ENCODE results near the gene SND1.

SND1 gene

GRCh38 chr7:127932496-127932895, 280.5 kb downstream of the SND1 start:
- no peak overlapping the region for H3K4me3 ChIP-seq (ENCODE audit: severe bottlenecking)
- no peaks in the 10 kb centered on the region for H3K9me3 ChIP-seq (ENCODE audit: severe bottlenecking)
- H3K36me3 ChIP-seq (ENCODE audit: low read depth), result peaks cover 45% of the 10 kb centered on the region
- no peak for TF ChIP-seq CTCF (IDR thresholded peaks at IDR 0.05; ENCODE audit: poor library complexity, severe bottlenecking)
- no peaks in the 10 kb centered on the region for H3K4me1 ChIP-seq (ENCODE audit: insufficient read depth, poor library complexity, severe bottlenecking)
- no peak overlapping the region for H3K27ac ChIP-seq (ENCODE audit: poor library complexity, severe bottlenecking)
- no peaks in the 10 kb centered on the region for H3K27me3 ChIP-seq (ENCODE audit: insufficient read depth, poor library complexity, severe bottlenecking)
- DNase-seq (ENCODE audit: low spot score), result no peak
- ATAC-seq (ENCODE audit: low read depth), result no peak

DNA sequence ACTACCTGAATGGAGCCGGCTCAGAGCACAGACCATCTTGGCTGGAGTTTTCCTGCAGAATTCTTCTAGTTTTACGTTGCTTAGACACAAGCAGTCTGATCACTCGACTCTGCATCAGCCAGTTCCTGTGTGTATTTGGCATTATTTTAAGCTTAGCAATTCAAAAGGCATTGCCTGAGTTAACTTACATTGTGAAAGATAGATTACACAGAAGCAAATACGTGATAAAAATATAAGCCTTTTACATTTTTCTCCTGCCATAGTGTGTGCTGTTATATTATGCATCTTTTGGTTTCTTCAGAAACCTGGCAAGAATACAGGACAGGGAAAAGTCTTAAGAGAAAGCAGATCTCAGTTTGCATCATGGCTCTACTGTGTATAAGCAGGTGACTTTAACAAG, 281.2 kb downstream of the SND1 start:
- Histone ChIP-seq H3K27me3 (ENCODE audit: insufficient read depth, poor library complexity, severe bottlenecking) (no peaks in the 10 kb centered on the region), H3K36me3 (ENCODE audit: low read depth) (peaks cover 45% of the 10 kb centered on the region), H3K4me3 (ENCODE audit: severe bottlenecking) (no peak overlapping the region), H3K4me1 (ENCODE audit: insufficient read depth, poor library complexity, severe bottlenecking) (peaks cover 2% of the 10 kb centered on the region), H3K9me3 (ENCODE audit: severe bottlenecking) (peaks cover 3% of the 10 kb centered on the region), H3K27ac (ENCODE audit: poor library complexity, severe bottlenecking) (no peak overlapping the region)
- DNase-seq (ENCODE audit: low spot score) (no peak), ATAC-seq (ENCODE audit: low read depth) (no peak)
- no peak for TF ChIP-seq CTCF (IDR thresholded peaks at IDR 0.05; ENCODE audit: poor library complexity, severe bottlenecking)

DNA sequence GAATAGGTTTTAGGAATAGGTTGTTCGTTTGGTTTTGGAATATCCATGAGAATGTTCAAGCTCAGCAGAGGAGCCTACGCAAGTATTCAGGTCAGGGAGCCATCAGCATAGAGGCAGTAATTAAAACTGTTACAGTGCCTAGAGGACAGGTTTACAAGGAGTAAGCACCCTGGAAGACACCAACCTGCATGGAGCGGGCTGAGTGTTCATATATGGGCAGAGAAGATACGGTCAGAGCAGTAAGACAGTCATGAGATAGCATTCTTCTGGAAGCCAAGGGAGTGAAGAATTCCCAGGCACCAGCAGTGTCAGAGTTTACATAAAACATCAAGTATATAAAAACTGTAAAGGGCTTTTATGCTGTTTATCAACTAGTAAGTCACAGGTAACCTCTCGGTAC, 282.7 kb downstream of the SND1 start:
- H3K36me3 ChIP-seq (ENCODE audit: low read depth), result peaks cover 49% of the 10 kb centered on the region

GRCh38 chr7:127935847-127936376, 283.9 kb downstream of the SND1 start:
- ATAC-seq (ENCODE audit: low read depth) (no peak), DNase-seq (ENCODE audit: low spot score) (no peak)
- H3K4me1 ChIP-seq (ENCODE audit: insufficient read depth, poor library complexity, severe bottlenecking), result peaks cover 9% of the 10 kb centered on the region
- peaks cover 3% of the 10 kb centered on the region for H3K9me3 ChIP-seq (ENCODE audit: severe bottlenecking)
- H3K36me3 ChIP-seq (ENCODE audit: low read depth), result peaks cover 38% of the 10 kb centered on the region
- H3K27me3 ChIP-seq (ENCODE audit: insufficient read depth, poor library complexity, severe bottlenecking), result no peaks in the 10 kb centered on the region
- no peak overlapping the region for H3K4me3 ChIP-seq (ENCODE audit: severe bottlenecking)
- no peak for TF ChIP-seq CTCF (IDR thresholded peaks at IDR 0.05; ENCODE audit: poor library complexity, severe bottlenecking)
- no peak overlapping the region for H3K27ac ChIP-seq (ENCODE audit: poor library complexity, severe bottlenecking)

More for the DNA sequence above, 282.7 kb downstream of the SND1 start:
- DNase-seq (ENCODE audit: low spot score) (no peak), ATAC-seq (ENCODE audit: low read depth) (no peak)
- H3K4me1 ChIP-seq (ENCODE audit: insufficient read depth, poor library complexity, severe bottlenecking), result peaks cover 9% of the 10 kb centered on the region
- no peak overlapping the region for H3K27ac ChIP-seq (ENCODE audit: poor library complexity, severe bottlenecking)
- no peaks in the 10 kb centered on the region for H3K27me3 ChIP-seq (ENCODE audit: insufficient read depth, poor library complexity, severe bottlenecking)
- peaks cover 3% of the 10 kb centered on the region for H3K9me3 ChIP-seq (ENCODE audit: severe bottlenecking)
- no peak overlapping the region for H3K4me3 ChIP-seq (ENCODE audit: severe bottlenecking)
- TF ChIP-seq CTCF (IDR thresholded peaks at IDR 0.05; ENCODE audit: poor library complexity, severe bottlenecking), result no peak

DNA sequence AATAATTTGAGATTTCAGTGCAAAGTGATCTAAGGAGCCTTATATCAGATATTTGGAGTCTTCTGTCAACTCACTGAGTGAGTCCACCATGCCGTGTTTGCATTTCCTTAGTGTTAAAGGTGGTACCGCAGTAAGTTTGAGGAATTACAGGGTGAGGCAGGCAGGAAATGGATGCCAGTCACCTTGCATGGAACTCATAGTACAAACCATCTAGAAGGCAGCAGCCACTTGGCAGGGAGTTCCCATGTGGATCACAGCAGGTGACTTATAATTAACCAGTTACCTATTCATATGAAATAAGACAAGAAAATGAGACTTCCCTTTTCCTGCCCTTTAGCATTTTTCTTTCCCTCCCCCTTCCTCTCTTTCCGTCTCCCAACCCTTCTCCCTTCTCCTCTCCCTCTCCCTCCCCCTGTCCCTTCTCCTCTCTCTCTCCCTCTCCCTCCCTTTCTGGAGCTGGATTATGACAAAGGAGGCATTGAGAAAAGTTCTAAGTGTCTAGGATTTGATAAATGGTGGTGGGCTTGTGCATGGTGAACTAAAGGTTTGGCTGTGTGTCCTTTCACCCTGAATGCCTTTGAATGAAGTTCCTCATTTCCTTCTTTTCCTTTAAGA, 285.2 kb downstream of the SND1 start:
- DNase-seq (ENCODE audit: low spot score), result no peak

More for the DNA sequence above, 285.2 kb downstream of the SND1 start:
- H3K36me3 ChIP-seq (ENCODE audit: low read depth), result peaks cover 38% of the 10 kb centered on the region
- peaks cover 9% of the 10 kb centered on the region for H3K4me1 ChIP-seq (ENCODE audit: insufficient read depth, poor library complexity, severe bottlenecking)
- H3K27ac ChIP-seq (ENCODE audit: poor library complexity, severe bottlenecking), result no peak overlapping the region
- no peak for ATAC-seq (ENCODE audit: low read depth)
- H3K27me3 ChIP-seq (ENCODE audit: insufficient read depth, poor library complexity, severe bottlenecking), result no peaks in the 10 kb centered on the region
- peaks cover 3% of the 10 kb centered on the region for H3K9me3 ChIP-seq (ENCODE audit: severe bottlenecking)
- no peak overlapping the region for H3K4me3 ChIP-seq (ENCODE audit: severe bottlenecking)
- no peak for TF ChIP-seq CTCF (IDR thresholded peaks at IDR 0.05; ENCODE audit: poor library complexity, severe bottlenecking)
